ENCODE results near the gene HOXC12. TPM values are rescaled to one million over a fixed set of nuclear protein-coding genes. Genes with fewer than 3 reads are reported as not detected.
A peak's percentile ranks its signal among the peaks of the same experiment; 100 is the strongest.

Gene HOXC12
- total RNA-seq, 2 donors from 2014 or later = not detected

GRCh38 chr12:53992377-53992889 is 37.7 kb downstream of the HOXC12 start:
- Mint-ChIP-seq H3K9me3 (no peaks in the 10 kb centered on the region), H3K36me3 (no peaks in the 10 kb centered on the region), H3K27me3 (peaks cover 76 to 89% of the 10 kb centered on the region in 2 donors), H3K4me3 (no peak overlapping the region), H3K4me1 (ENCODE audit: low read depth in 2 of 2) (peaks cover 36 to 47% of the 10 kb centered on the region in 2 donors), H3K27ac (no peak overlapping the region)
- DNase-seq (ENCODE audit: low spot score) (no peak), ATAC-seq (no peak)

- no peak for DNase-seq (ENCODE audit: low spot score)
- no peaks in the 10 kb centered on the region for H3K36me3 Mint-ChIP-seq
- peaks cover 40 to 49% of the 10 kb centered on the region in 2 donors for H3K4me1 Mint-ChIP-seq (ENCODE audit: low read depth in 2 of 2)
- H3K27ac Mint-ChIP-seq = peak overlapping the region in 1 of 2 donors; percentile 60
- ATAC-seq = no peak
- peak overlapping the region; percentile 57 for H3K4me3 Mint-ChIP-seq
- no peaks in the 10 kb centered on the region for H3K9me3 Mint-ChIP-seq
- H3K27me3 Mint-ChIP-seq = peaks cover 78 to 89% of the 10 kb centered on the region in 2 donors
These were observed 38.7 kb downstream of the HOXC12 start for GRCh38 chr12:53993162-53994008.

GRCh38 chr12:53994009-53994263 is 39.2 kb downstream of the HOXC12 start:
- no peak for ATAC-seq
- H3K4me3 Mint-ChIP-seq = peak overlapping the region; percentile 57
- DNase-seq (ENCODE audit: low spot score) = no peak
- peak overlapping the region in 1 of 2 donors; percentile 60 for H3K27ac Mint-ChIP-seq
- peaks cover 78 to 89% of the 10 kb centered on the region in 2 donors for H3K27me3 Mint-ChIP-seq
- H3K4me1 Mint-ChIP-seq (ENCODE audit: low read depth in 2 of 2) = peaks cover 38 to 48% of the 10 kb centered on the region in 2 donors
- H3K36me3 Mint-ChIP-seq = no peaks in the 10 kb centered on the region
- H3K9me3 Mint-ChIP-seq = no peaks in the 10 kb centered on the region

GRCh38 chr12:53994264-53995001 is 39.7 kb downstream of the HOXC12 start:
- Mint-ChIP-seq H3K4me1 (ENCODE audit: low read depth in 2 of 2) (peaks cover 33 to 45% of the 10 kb centered on the region in 2 donors), H3K27ac (peak overlapping the region in 1 of 2 donors; percentile 60), H3K4me3 (peak overlapping the region; percentile 88), H3K9me3 (no peaks in the 10 kb centered on the region), H3K36me3 (no peaks in the 10 kb centered on the region), H3K27me3 (peaks cover 75 to 86% of the 10 kb centered on the region in 2 donors)
- DNase-seq (ENCODE audit: low spot score) (no peak), ATAC-seq (no peak)

GRCh38 chr12:53995002-53995377 is 40.3 kb downstream of the HOXC12 start:
- Mint-ChIP-seq H3K4me3 (peak overlapping the region; percentile 88), H3K4me1 (ENCODE audit: low read depth in 2 of 2) (peaks cover 28 to 44% of the 10 kb centered on the region in 2 donors), H3K27ac (no peak overlapping the region), H3K27me3 (peaks cover 73 to 81% of the 10 kb centered on the region in 2 donors), H3K36me3 (no peaks in the 10 kb centered on the region), H3K9me3 (no peaks in the 10 kb centered on the region)
- DNase-seq (ENCODE audit: low spot score) (no peak), ATAC-seq (peak in 1 of 2 donors; percentile 27)

- peak overlapping the region; percentile 88 for H3K4me3 Mint-ChIP-seq
- H3K27ac Mint-ChIP-seq = peak overlapping the region in 1 of 2 donors; percentile 27
These were observed 40.9 kb downstream of the HOXC12 start for GRCh38 chr12:53995378-53996239.

GRCh38 chr12:53996240-53997203 is 41.8 kb downstream of the HOXC12 start:
- Mint-ChIP-seq H3K4me1 (ENCODE audit: low read depth in 2 of 2) (peaks cover 21 to 37% of the 10 kb centered on the region in 2 donors), H3K4me3 (peak overlapping the region; percentile 88), H3K9me3 (no peaks in the 10 kb centered on the region), H3K27ac (peak overlapping the region in 1 of 2 donors; percentile 27), H3K36me3 (no peaks in the 10 kb centered on the region), H3K27me3 (peaks cover 69% of the 10 kb centered on the region in 2 donors)
- DNase-seq (ENCODE audit: low spot score) = no peak
- ATAC-seq = no peak

More at GRCh38 chr12:53995378-53996239, 40.9 kb downstream of the HOXC12 start:
- DNase-seq (ENCODE audit: low spot score) (no peak), ATAC-seq (peak; percentile 29 to 63)
- H3K36me3 Mint-ChIP-seq = no peaks in the 10 kb centered on the region
- H3K27me3 Mint-ChIP-seq = peaks cover 70 to 75% of the 10 kb centered on the region in 2 donors
- H3K4me1 Mint-ChIP-seq (ENCODE audit: low read depth in 2 of 2) = peaks cover 22 to 41% of the 10 kb centered on the region in 2 donors
- H3K9me3 Mint-ChIP-seq = no peaks in the 10 kb centered on the region

GRCh38 chr12:53997204-53998109 is 42.8 kb downstream of the HOXC12 start:
- Mint-ChIP-seq H3K27ac (no peak overlapping the region), H3K27me3 (peaks cover 69 to 70% of the 10 kb centered on the region in 2 donors), H3K4me1 (ENCODE audit: low read depth in 2 of 2) (peaks cover 21 to 38% of the 10 kb centered on the region in 2 donors), H3K36me3 (no peaks in the 10 kb centered on the region), H3K9me3 (no peaks in the 10 kb centered on the region), H3K4me3 (peak overlapping the region; percentile 45)
- no peak for ATAC-seq
- DNase-seq (ENCODE audit: low spot score) = no peak

GRCh38 chr12:53998110-53998899 is 43.6 kb downstream of the HOXC12 start:
- Mint-ChIP-seq H3K9me3 (no peaks in the 10 kb centered on the region), H3K27ac (no peak overlapping the region), H3K4me1 (ENCODE audit: low read depth in 2 of 2) (peaks cover 21 to 39% of the 10 kb centered on the region in 2 donors), H3K4me3 (no peak overlapping the region), H3K27me3 (peaks cover 70 to 75% of the 10 kb centered on the region in 2 donors), H3K36me3 (no peaks in the 10 kb centered on the region)
- no peak for DNase-seq (ENCODE audit: low spot score)
- ATAC-seq = no peak

GRCh38 chr12:53998900-53999236 is 44.2 kb downstream of the HOXC12 start:
- Mint-ChIP-seq H3K36me3 (no peaks in the 10 kb centered on the region), H3K4me3 (no peak overlapping the region), H3K9me3 (no peaks in the 10 kb centered on the region), H3K27ac (no peak overlapping the region), H3K4me1 (ENCODE audit: low read depth in 2 of 2) (peaks cover 21 to 37% of the 10 kb centered on the region in 2 donors), H3K27me3 (peaks cover 70 to 75% of the 10 kb centered on the region in 2 donors)
- no peak for ATAC-seq
- no peak for DNase-seq (ENCODE audit: low spot score)

- peaks cover 21 to 34% of the 10 kb centered on the region in 2 donors for H3K4me1 Mint-ChIP-seq (ENCODE audit: low read depth in 2 of 2)
- DNase-seq (ENCODE audit: low spot score) (no peak), ATAC-seq (no peak)
- H3K4me3 Mint-ChIP-seq = peak overlapping the region; percentile 25
- H3K27me3 Mint-ChIP-seq = peaks cover 70 to 72% of the 10 kb centered on the region in 2 donors
- no peak overlapping the region for H3K27ac Mint-ChIP-seq
- H3K9me3 Mint-ChIP-seq = no peaks in the 10 kb centered on the region
- no peaks in the 10 kb centered on the region for H3K36me3 Mint-ChIP-seq
These were observed 44.9 kb downstream of the HOXC12 start for GRCh38 chr12:53999559-54000115.

Data from natural killer cell treated with Interleukin-12 subunit alpha and Interleukin-12 subunit beta and Interleukin-15 and Interleukin-18, amount 100 ng/mL, for 72 hours (primary cell).